A673 (cell line): ENCODE measurements around the gene SCYL1. TPM values are rescaled to one million over a fixed set of nuclear protein-coding genes. Genes with fewer than 3 reads are reported as not detected.

Experiments used
- BruUV-seq: library from RNA; stranded (reverse); fragments of 400-500 nt; replicated peaks from 2 replicates; lab custom pipeline; 2021; lab: Mats Ljungman, UMichigan
- CTCF ChIA-PET: fragments of 300-600 bp; sonication (Branson Sonifier 250); formaldehyde crosslinking; loops from one replicate; lab custom pipeline; 2022; ENCODE audit warnings: antibody characterized with exemption; lab: Charles Lee
- POLR2A ChIA-PET: fragments of 300-600 bp; sonication (Branson Sonifier 250); formaldehyde crosslinking; loops from one replicate; lab custom pipeline; 2022; ENCODE audit warnings: antibody characterized with exemption; ENCODE audit not compliant: low non-redundant PET; lab: Charles Lee
- DNase-seq: peaks from one replicate; pipeline ENCODE4 v3.0.0-alpha.2; 2015; ENCODE audit warnings: low spot score
- H3K27ac ChIP-seq: fragments of 200-600 bp; sonication (generic); 2 replicates; pipeline ENCODE4 v1.5.1; 2016; ENCODE audit warnings: mixed run types, low read depth, mild to moderate bottlenecking, mixed read lengths, antibody characterized with exemption, low read length; ENCODE audit not compliant: poor library complexity, severe bottlenecking
- H3K27me3 ChIP-seq: fragments of 200-600 bp; sonication (generic); replicated peaks from 2 replicates; pipeline ENCODE4 v1.6.1; 2017; ENCODE audit warnings: mixed run types, low read depth, mild to moderate bottlenecking, mixed read lengths, antibody characterized with exemption, low read length; ENCODE audit not compliant: insufficient read depth, poor library complexity
- H3K36me3 ChIP-seq: fragments of 200-600 bp; sonication (generic); 2 replicates; pipeline ENCODE4 v1.6.1; 2016; ENCODE audit warnings: mixed run types, mild to moderate bottlenecking, mixed read lengths, antibody characterized with exemption, low read length; ENCODE audit not compliant: insufficient read depth, poor library complexity, severe bottlenecking
- H3K4me1 ChIP-seq: fragments of 200-600 bp; sonication (generic); 2 replicates; pipeline ENCODE4 v1.6.1; 2017; ENCODE audit warnings: mixed run types, mild to moderate bottlenecking, mixed read lengths, antibody characterized with exemption, low read length; ENCODE audit not compliant: insufficient read depth, poor library complexity, severe bottlenecking
- H3K4me3 ChIP-seq: fragments of 200-600 bp; sonication (generic); 2 replicates; pipeline ENCODE4 v1.5.1; 2016; ENCODE audit warnings: low read depth, mixed run types, mild to moderate bottlenecking, mixed read lengths, low read length; ENCODE audit not compliant: poor library complexity, severe bottlenecking
- H3K9me3 ChIP-seq: fragments of 200-600 bp; sonication (generic); 2 replicates; pipeline ENCODE4 v1.6.1; 2016; ENCODE audit warnings: mixed run types, low read depth, mild to moderate bottlenecking, mixed read lengths, antibody characterized with exemption, low read length; ENCODE audit not compliant: poor library complexity, severe bottlenecking
- EZH2 ChIP-seq: fragments of 200-600 bp; sonication (generic); IDR thresholded peaks from 2 replicates; pipeline ENCODE4 v1.6.1; 2017; ENCODE audit warnings: borderline replicate concordance, low read depth, mild to moderate bottlenecking, mixed read lengths, antibody characterized with exemption, low read length; ENCODE audit not compliant: poor library complexity, severe bottlenecking
- intact Hi-C: fragments of 100-400 bp; cut with micrococcal nuclease; formaldehyde crosslinking; loops from one replicate; pipeline ENCODE4 v1.10.0; 2022; ENCODE audit not compliant: unreplicated experiment
- total RNA-seq: library from RNA; stranded (reverse); gene quantifications from 2 replicates; pipeline ENCODE4 v1.2.3, GENCODE V29; 2021
- TF ChIP-seq, protein P1 (sequence below): fragments of 300-800, 200-600 bp; sonication (generic); conservative IDR thresholded peaks from 2 replicates; pipeline ENCODE4 v1.5.1; 2017; ENCODE audit warnings: low read depth, mild to moderate bottlenecking, antibody characterized with exemption, low read length, moderate library complexity, mixed read lengths

Gene SCYL1
- total RNA-seq, 1 experiment from 2014 or later, result 90.6 TPM

DNA sequence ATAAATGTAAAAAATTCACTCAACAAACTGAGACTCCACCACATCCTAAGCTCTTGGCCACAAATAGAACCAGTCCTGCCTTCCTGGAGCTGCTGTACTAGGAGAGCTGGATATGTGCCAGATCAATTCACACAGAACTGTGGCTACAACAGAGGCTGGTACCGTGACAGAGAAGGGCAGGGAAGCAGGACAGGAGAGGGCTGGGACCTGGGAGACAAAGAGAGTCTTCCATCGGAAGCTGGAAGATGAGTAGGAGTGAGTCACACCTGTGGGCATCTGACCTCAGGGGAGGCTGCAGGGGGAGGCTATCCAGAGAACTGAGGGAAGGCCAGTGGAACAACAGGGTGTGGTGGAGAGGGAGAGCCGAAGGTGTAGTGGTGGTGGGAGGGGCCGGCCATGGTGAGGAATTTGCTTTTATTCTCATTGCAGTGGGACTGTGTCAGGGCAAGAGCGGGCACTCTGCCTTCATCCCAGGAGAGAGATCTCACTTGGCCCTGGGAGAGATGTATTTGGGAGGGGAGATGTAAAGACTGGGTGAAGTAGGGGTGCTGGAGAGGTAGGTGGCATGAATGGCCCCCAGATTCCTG is 35.2 kb downstream of the SCYL1 start:
- H3K9me3 ChIP-seq, result no peaks in the 10 kb centered on the region
- H3K27ac ChIP-seq, result peak overlapping the region; percentile 87
- no TSS peak for BruUV-seq
- CTCF ChIA-PET, result interaction anchor here (0.8 kb wide), 1 partner anchor 10 kb away, joined by 3 read pairs; the partner anchor contains the start of gene ZNRD2
- H3K36me3 ChIP-seq, result no peaks in the 10 kb centered on the region
- H3K4me1 ChIP-seq, result peaks cover 41% of the 10 kb centered on the region
- DNase-seq, result peak; percentile 73
- H3K27me3 ChIP-seq, result no peaks in the 10 kb centered on the region
- intact Hi-C loops, result no loop called here
- POLR2A ChIA-PET, result interaction anchor here (0.7 to 0.9 kb wide), 2 partner anchors 31 to 56 kb away, joined by 3 to 4 read pairs; no protein-coding TSS in a partner anchor
- H3K4me3 ChIP-seq, result no peak overlapping the region
- no peak for TF ChIP-seq EZH2
- TF ChIP-seq, protein P1, sequence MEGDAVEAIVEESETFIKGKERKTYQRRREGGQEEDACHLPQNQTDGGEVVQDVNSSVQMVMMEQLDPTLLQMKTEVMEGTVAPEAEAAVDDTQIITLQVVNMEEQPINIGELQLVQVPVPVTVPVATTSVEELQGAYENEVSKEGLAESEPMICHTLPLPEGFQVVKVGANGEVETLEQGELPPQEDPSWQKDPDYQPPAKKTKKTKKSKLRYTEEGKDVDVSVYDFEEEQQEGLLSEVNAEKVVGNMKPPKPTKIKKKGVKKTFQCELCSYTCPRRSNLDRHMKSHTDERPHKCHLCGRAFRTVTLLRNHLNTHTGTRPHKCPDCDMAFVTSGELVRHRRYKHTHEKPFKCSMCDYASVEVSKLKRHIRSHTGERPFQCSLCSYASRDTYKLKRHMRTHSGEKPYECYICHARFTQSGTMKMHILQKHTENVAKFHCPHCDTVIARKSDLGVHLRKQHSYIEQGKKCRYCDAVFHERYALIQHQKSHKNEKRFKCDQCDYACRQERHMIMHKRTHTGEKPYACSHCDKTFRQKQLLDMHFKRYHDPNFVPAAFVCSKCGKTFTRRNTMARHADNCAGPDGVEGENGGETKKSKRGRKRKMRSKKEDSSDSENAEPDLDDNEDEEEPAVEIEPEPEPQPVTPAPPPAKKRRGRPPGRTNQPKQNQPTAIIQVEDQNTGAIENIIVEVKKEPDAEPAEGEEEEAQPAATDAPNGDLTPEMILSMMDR, result no peak

- intact Hi-C loops, result no loop called here
- ChIA-PET POLR2A (interaction anchor here (0.8 kb wide), 2 partner anchors 9 to 138 kb away, joined by 3 to 9 read pairs; partner anchors contain the start of genes NEAT1 and ZNRD2), CTCF (interaction anchor here (0.7 to 0.8 kb wide), 3 partner anchors 10 to 65 kb away, joined by 4 to 12 read pairs (median 4); no protein-coding TSS in a partner anchor)
- H3K9me3 ChIP-seq, result no peaks in the 10 kb centered on the region
- no peak for TF ChIP-seq EZH2
- TF ChIP-seq, protein P1, result no peak
- H3K36me3 ChIP-seq, result no peaks in the 10 kb centered on the region
- H3K4me1 ChIP-seq, result peaks cover 41% of the 10 kb centered on the region
- peak; percentile 77 for DNase-seq
- no TSS peak for BruUV-seq
- H3K27me3 ChIP-seq, result no peaks in the 10 kb centered on the region
- H3K27ac ChIP-seq, result peak overlapping the region; percentile 49
- no peak overlapping the region for H3K4me3 ChIP-seq
Observed at GRCh38 chr11:65560555-65561418, 35.9 kb downstream of the SCYL1 start.

GRCh38 chr11:65562020-65562419 is 37.1 kb downstream of the SCYL1 start:
- no peak for DNase-seq
- H3K36me3 ChIP-seq, result no peaks in the 10 kb centered on the region
- H3K4me1 ChIP-seq, result peaks cover 34% of the 10 kb centered on the region
- CTCF ChIA-PET, result no interaction called here
- intact Hi-C loops, result no loop called here
- no peak overlapping the region for H3K27ac ChIP-seq
- no peaks in the 10 kb centered on the region for H3K9me3 ChIP-seq
- POLR2A ChIA-PET, result no interaction called here
- H3K27me3 ChIP-seq, result no peaks in the 10 kb centered on the region
- TF ChIP-seq, protein P1, result no peak
- no peak for TF ChIP-seq EZH2
- no TSS peak for BruUV-seq
- H3K4me3 ChIP-seq, result no peak overlapping the region
